CD4-positive, alpha-beta T cell treated with Interleukin-2 at 100 ng/mL for 4 hours (primary cell): ENCODE measurements around the gene MAGI2.

Experiments used
- DNase-seq: peaks from one replicate; pipeline ENCODE4 v3.0.0-alpha.2; 2020; ENCODE audit warnings: low spot score

Gene MAGI2

GRCh38 chr7:78175330-78176100 lies 1278.0 kb downstream of the MAGI2 start:
- DNase-seq: no peak

GRCh38 chr7:78173666-78174065 lies 1279.8 kb downstream of the MAGI2 start:
- DNase-seq: no peak

- no peak for DNase-seq
Observed at GRCh38 chr7:78172933-78173591, 1280.4 kb downstream of the MAGI2 start.

- DNase-seq: no peak
Observed at GRCh38 chr7:78172267-78172757, 1281.2 kb downstream of the MAGI2 start.

- DNase-seq: no peak
Observed at GRCh38 chr7:78171398-78171797, 1282.1 kb downstream of the MAGI2 start.

- no peak for DNase-seq
Observed at GRCh38 chr7:78170815-78171214, 1282.7 kb downstream of the MAGI2 start.

GRCh38 chr7:78169992-78170391 lies 1283.5 kb downstream of the MAGI2 start:
- DNase-seq: no peak

- no peak for DNase-seq
Observed at GRCh38 chr7:78168865-78169264, 1284.6 kb downstream of the MAGI2 start.

- DNase-seq: no peak
Observed at GRCh38 chr7:78167860-78168259, 1285.6 kb downstream of the MAGI2 start.

- no peak for DNase-seq
Observed at GRCh38 chr7:78165854-78166253, 1287.6 kb downstream of the MAGI2 start.

GRCh38 chr7:78165454-78165853 lies 1288.0 kb downstream of the MAGI2 start:
- DNase-seq: no peak

- no peak for DNase-seq
Observed at GRCh38 chr7:78164459-78164858, 1289.0 kb downstream of the MAGI2 start.

- DNase-seq: no peak
Observed at GRCh38 chr7:78161781-78162180, 1291.7 kb downstream of the MAGI2 start.

- no peak for DNase-seq
Observed at GRCh38 chr7:78159545-78159944, 1293.9 kb downstream of the MAGI2 start.

GRCh38 chr7:78153285-78153684 lies 1300.2 kb downstream of the MAGI2 start:
- no peak for DNase-seq

- no peak for DNase-seq
Observed at GRCh38 chr7:78151229-78151628, 1302.2 kb downstream of the MAGI2 start.

GRCh38 chr7:78149787-78150186 lies 1303.7 kb downstream of the MAGI2 start:
- DNase-seq: no peak

- DNase-seq: no peak
Observed at GRCh38 chr7:78148166-78148894, 1305.1 kb downstream of the MAGI2 start.

- DNase-seq: no peak
Observed at GRCh38 chr7:78146546-78146945, 1306.9 kb downstream of the MAGI2 start.

GRCh38 chr7:78143661-78144060 lies 1309.8 kb downstream of the MAGI2 start:
- DNase-seq: no peak

- DNase-seq: no peak
Observed at GRCh38 chr7:78141522-78142281, 1311.8 kb downstream of the MAGI2 start.

- no peak for DNase-seq
Observed at GRCh38 chr7:78140109-78140508, 1313.4 kb downstream of the MAGI2 start.
